Mesodermal cell (in vitro differentiated cells): ENCODE results near the gene SYCP3.
"Not testable (repeated sequence)": the region's sequence is repeated elsewhere in the genome, so short reads cannot be mapped to it uniquely, and the experiment has no call there.

ENCODE experiments used
- H3K27ac ChIP-seq: 2 replicates; pipeline ENCODE4 v1.7.0; 2013; ENCODE audit warnings: mild to moderate bottlenecking, low read depth, low read length, moderate library complexity; ENCODE audit not compliant: severe bottlenecking
- H3K36me3 ChIP-seq: 2 replicates; pipeline ENCODE4 v1.7.1; 2013; ENCODE audit warnings: mild to moderate bottlenecking, low read length, moderate library complexity; ENCODE audit not compliant: control insufficient read depth, insufficient read depth
- H3K4me1 ChIP-seq: one replicate; pipeline ENCODE4 v1.7.1; 2013; ENCODE audit warnings: mild to moderate bottlenecking, low read length; ENCODE audit not compliant: insufficient read depth, control insufficient read depth, poor library complexity, severe bottlenecking
- H3K4me3 ChIP-seq: 2 replicates; pipeline ENCODE4 v1.7.0; 2013; ENCODE audit warnings: low read length, control low read depth, mild to moderate bottlenecking; ENCODE audit not compliant: insufficient read depth, poor library complexity, severe bottlenecking; ENCODE audit errors: extremely low read depth
- H3K9me3 ChIP-seq: 2 replicates; pipeline ENCODE4 v1.7.1; 2013; ENCODE audit warnings: mild to moderate bottlenecking, low read length, moderate library complexity; ENCODE audit not compliant: control insufficient read depth
- WGBS, 2 experiments: methylation state at CpG; one replicate each; pipeline ENCODE4 v1.1.5; 2013; ENCODE audit warnings: missing lambda C conversion rate in 2 of 2; ENCODE audit not compliant: insufficient coverage in 2 of 2; 5-methylcytosine and 5-hydroxymethylcytosine counted together

The SYCP3 gene

GRCh38 chr12:101740980-101741379 is 1.7 kb upstream of the SYCP3 start:
- 80 to 92% methylated on average over 1 to 2 of the region's 5 CpGs for WGBS, 2 experiments
- Histone ChIP-seq H3K4me3 (no peak overlapping the region), H3K27ac (no peak overlapping the region), H3K4me1 (no peaks in the 10 kb centered on the region), H3K36me3 (peaks cover 19% of the 10 kb centered on the region), H3K9me3 (no peaks in the 10 kb centered on the region)

- Histone ChIP-seq H3K27ac (no peak overlapping the region), H3K4me3 (no peak overlapping the region), H3K9me3 (no peaks in the 10 kb centered on the region), H3K4me1 (no peaks in the 10 kb centered on the region), H3K36me3 (peaks cover 19% of the 10 kb centered on the region)
- WGBS, 2 experiments: 87 to 88% methylated on average over 3 of the region's 5 CpGs
These were observed 1.3 kb upstream of the SYCP3 start for GRCh38 chr12:101740566-101740965.

- WGBS, 2 experiments: 98% methylated on average over 5 to 6 of the region's 6 CpGs
- H3K4me3 ChIP-seq: no peak overlapping the region
- H3K27ac ChIP-seq: no peak overlapping the region
- no peaks in the 10 kb centered on the region for H3K9me3 ChIP-seq
- no peaks in the 10 kb centered on the region for H3K4me1 ChIP-seq
- H3K36me3 ChIP-seq: peaks cover 6% of the 10 kb centered on the region
These were observed 1.8 kb downstream of the SYCP3 start for GRCh38 chr12:101737476-101737875.

GRCh38 chr12:101734482-101734881 is 4.8 kb downstream of the SYCP3 start:
- not testable (repeated sequence) for H3K4me1 ChIP-seq, H3K36me3 ChIP-seq, H3K4me3 ChIP-seq, H3K9me3 ChIP-seq, H3K27ac ChIP-seq
- WGBS, 2 experiments: 80 to 100% methylated on average over 1 to 2 of the region's 5 CpGs

GRCh38 chr12:101733166-101733565 is 6.1 kb downstream of the SYCP3 start:
- Histone ChIP-seq H3K4me1 (no peaks in the 10 kb centered on the region), H3K27ac (no peak overlapping the region), H3K9me3 (no peaks in the 10 kb centered on the region), H3K4me3 (no peak overlapping the region), H3K36me3 (no peaks in the 10 kb centered on the region)
- WGBS, 2 experiments: no CpG with 5 or more reads among the region's 2 CpGs

GRCh38 chr12:101732318-101732717 is 6.9 kb downstream of the SYCP3 start:
- no peaks in the 10 kb centered on the region for H3K9me3 ChIP-seq
- no peaks in the 10 kb centered on the region for H3K4me1 ChIP-seq
- H3K27ac ChIP-seq: no peak overlapping the region
- no CpG with 5 or more reads among the region's 1 CpG for WGBS, 2 experiments
- no peaks in the 10 kb centered on the region for H3K36me3 ChIP-seq
- no peak overlapping the region for H3K4me3 ChIP-seq

- no peak overlapping the region for H3K4me3 ChIP-seq
- H3K9me3 ChIP-seq: no peaks in the 10 kb centered on the region
- H3K36me3 ChIP-seq: no peaks in the 10 kb centered on the region
- H3K4me1 ChIP-seq: no peaks in the 10 kb centered on the region
- no peak overlapping the region for H3K27ac ChIP-seq
These were observed 9.4 kb downstream of the SYCP3 start for GRCh38 chr12:101729842-101730241.

GRCh38 chr12:101727098-101727497 is 12.2 kb downstream of the SYCP3 start:
- no peaks in the 10 kb centered on the region for H3K9me3 ChIP-seq
- H3K4me1 ChIP-seq: no peaks in the 10 kb centered on the region
- H3K4me3 ChIP-seq: no peak overlapping the region
- H3K36me3 ChIP-seq: no peaks in the 10 kb centered on the region
- H3K27ac ChIP-seq: no peak overlapping the region

- whole genome bisulfite sequencing, 2 experiments: no CpG with 5 or more reads among the region's 4 CpGs
- Histone ChIP-seq H3K9me3 (no peaks in the 10 kb centered on the region), H3K27ac (no peak overlapping the region), H3K36me3 (no peaks in the 10 kb centered on the region), H3K4me1 (no peaks in the 10 kb centered on the region), H3K4me3 (no peak overlapping the region)
These were observed 16.9 kb downstream of the SYCP3 start for GRCh38 chr12:101722392-101722791.

GRCh38 chr12:101720118-101720517 is 19.1 kb downstream of the SYCP3 start:
- no peaks in the 10 kb centered on the region for H3K9me3 ChIP-seq
- no peaks in the 10 kb centered on the region for H3K4me1 ChIP-seq
- no peak overlapping the region for H3K27ac ChIP-seq
- H3K36me3 ChIP-seq: no peaks in the 10 kb centered on the region
- H3K4me3 ChIP-seq: no peak overlapping the region

GRCh38 chr12:101719566-101719965 is 19.7 kb downstream of the SYCP3 start:
- no peaks in the 10 kb centered on the region for H3K9me3 ChIP-seq
- no peak overlapping the region for H3K27ac ChIP-seq
- no peaks in the 10 kb centered on the region for H3K36me3 ChIP-seq
- H3K4me1 ChIP-seq: no peaks in the 10 kb centered on the region
- no peak overlapping the region for H3K4me3 ChIP-seq

- H3K9me3 ChIP-seq: no peaks in the 10 kb centered on the region
- H3K36me3 ChIP-seq: no peaks in the 10 kb centered on the region
- no peak overlapping the region for H3K4me3 ChIP-seq
- WGBS, 2 experiments: 100% methylated on average over 2 of the region's 3 CpGs; no CpG with 5 or more reads in 1 of the 2 experiments
- H3K27ac ChIP-seq: no peak overlapping the region
- no peaks in the 10 kb centered on the region for H3K4me1 ChIP-seq
These were observed 24.3 kb downstream of the SYCP3 start for GRCh38 chr12:101714877-101715444.
